KMS-11 (cell line): ENCODE data around the gene CFAP300.

Source experiments
- H2AFZ ChIP-seq: fragments of 200-600 bp; sonication (generic); 2 replicates; pipeline ENCODE4 v1.6.1; 2016; ENCODE audit warnings: antibody characterized with exemption, mixed run types, low read depth
- H3K27ac ChIP-seq: fragments of 200-600 bp; sonication (generic); 2 replicates; pipeline ENCODE4 v1.6.1; 2016; ENCODE audit warnings: mild to moderate bottlenecking, mixed run types
- H3K27me3 ChIP-seq: fragments of 200-600 bp; sonication (generic); 2 replicates; pipeline ENCODE4 v1.6.1; 2017; ENCODE audit warnings: mild to moderate bottlenecking, low read depth, mixed run types, moderate library complexity; ENCODE audit not compliant: insufficient read depth
- H3K36me3 ChIP-seq: fragments of 200-600 bp; sonication (generic); 2 replicates; pipeline ENCODE4 v1.6.1; 2017; ENCODE audit warnings: mild to moderate bottlenecking, mixed run types; ENCODE audit not compliant: insufficient read depth
- H3K4me1 ChIP-seq: fragments of 200-600 bp; sonication (generic); 2 replicates; pipeline ENCODE4 v1.6.1; 2016; ENCODE audit warnings: mild to moderate bottlenecking, low read depth, mixed run types; ENCODE audit not compliant: poor library complexity, severe bottlenecking
- H3K4me2 ChIP-seq: fragments of 200-600 bp; sonication (generic); 2 replicates; pipeline ENCODE4 v1.7.0; 2016; ENCODE audit warnings: mild to moderate bottlenecking, mixed run types
- H3K4me3 ChIP-seq: fragments of 200-600 bp; sonication (generic); IDR thresholded peaks from 2 replicates; pipeline ENCODE4 v1.6.1; 2017; ENCODE audit warnings: low read depth, low read length, mixed read lengths; ENCODE audit not compliant: insufficient read depth
- H3K79me2 ChIP-seq: fragments of 200-600 bp; sonication (generic); 2 replicates; pipeline ENCODE4 v1.6.1; 2016; ENCODE audit warnings: low read depth, mixed run types; ENCODE audit not compliant: insufficient read depth
- H3K9ac ChIP-seq: fragments of 200-600 bp; sonication (generic); 2 replicates; pipeline ENCODE4 v1.6.1; 2016; ENCODE audit warnings: mild to moderate bottlenecking, mixed run types
- H4K20me1 ChIP-seq: fragments of 200-600 bp; sonication (generic); 2 replicates; pipeline ENCODE4 v1.6.1; 2016; ENCODE audit warnings: mild to moderate bottlenecking, mixed run types; ENCODE audit not compliant: insufficient read depth
- TF ChIP-seq, protein P1 (sequence below): fragments of 200-600 bp; sonication (generic); conservative IDR thresholded peaks from 2 replicates; pipeline ENCODE4 v1.6.1; 2017; ENCODE audit warnings: low read depth, mild to moderate bottlenecking, antibody characterized with exemption, low read length, moderate library complexity, mixed read lengths

The CFAP300 gene

DNA sequence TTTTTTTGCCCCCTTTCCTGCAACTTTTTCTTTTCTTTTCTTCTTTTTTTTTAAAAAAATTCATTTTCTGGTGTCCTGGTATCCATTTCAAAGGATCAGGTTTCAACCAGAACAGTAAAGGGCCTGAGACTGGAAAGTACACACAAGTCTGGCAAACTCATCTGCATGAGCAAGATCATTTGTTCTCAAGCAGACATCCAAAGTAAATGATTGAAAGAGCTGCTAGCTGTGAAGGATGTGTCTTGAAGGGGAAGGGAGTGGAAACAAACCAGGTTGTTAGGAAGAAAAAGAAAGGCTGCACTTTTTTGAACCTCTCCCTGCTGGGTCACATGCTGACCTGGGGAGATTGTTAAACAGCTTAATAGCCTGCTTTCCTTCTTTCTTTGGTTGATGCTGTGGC, 68.3 kb downstream of the CFAP300 start:
- TF ChIP-seq, protein P1, sequence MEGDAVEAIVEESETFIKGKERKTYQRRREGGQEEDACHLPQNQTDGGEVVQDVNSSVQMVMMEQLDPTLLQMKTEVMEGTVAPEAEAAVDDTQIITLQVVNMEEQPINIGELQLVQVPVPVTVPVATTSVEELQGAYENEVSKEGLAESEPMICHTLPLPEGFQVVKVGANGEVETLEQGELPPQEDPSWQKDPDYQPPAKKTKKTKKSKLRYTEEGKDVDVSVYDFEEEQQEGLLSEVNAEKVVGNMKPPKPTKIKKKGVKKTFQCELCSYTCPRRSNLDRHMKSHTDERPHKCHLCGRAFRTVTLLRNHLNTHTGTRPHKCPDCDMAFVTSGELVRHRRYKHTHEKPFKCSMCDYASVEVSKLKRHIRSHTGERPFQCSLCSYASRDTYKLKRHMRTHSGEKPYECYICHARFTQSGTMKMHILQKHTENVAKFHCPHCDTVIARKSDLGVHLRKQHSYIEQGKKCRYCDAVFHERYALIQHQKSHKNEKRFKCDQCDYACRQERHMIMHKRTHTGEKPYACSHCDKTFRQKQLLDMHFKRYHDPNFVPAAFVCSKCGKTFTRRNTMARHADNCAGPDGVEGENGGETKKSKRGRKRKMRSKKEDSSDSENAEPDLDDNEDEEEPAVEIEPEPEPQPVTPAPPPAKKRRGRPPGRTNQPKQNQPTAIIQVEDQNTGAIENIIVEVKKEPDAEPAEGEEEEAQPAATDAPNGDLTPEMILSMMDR: no peak
- H3K27ac ChIP-seq: no peak overlapping the region
- no peak overlapping the region for H2AFZ ChIP-seq
- no peak overlapping the region for H3K9ac ChIP-seq
- no peaks in the 10 kb centered on the region for H4K20me1 ChIP-seq
- H3K79me2 ChIP-seq: no peaks in the 10 kb centered on the region
- H3K4me3 ChIP-seq: no peak overlapping the region
- H3K4me1 ChIP-seq: no peaks in the 10 kb centered on the region
- H3K27me3 ChIP-seq: no peaks in the 10 kb centered on the region
- no peaks in the 10 kb centered on the region for H3K36me3 ChIP-seq
- no peak overlapping the region for H3K4me2 ChIP-seq

DNA sequence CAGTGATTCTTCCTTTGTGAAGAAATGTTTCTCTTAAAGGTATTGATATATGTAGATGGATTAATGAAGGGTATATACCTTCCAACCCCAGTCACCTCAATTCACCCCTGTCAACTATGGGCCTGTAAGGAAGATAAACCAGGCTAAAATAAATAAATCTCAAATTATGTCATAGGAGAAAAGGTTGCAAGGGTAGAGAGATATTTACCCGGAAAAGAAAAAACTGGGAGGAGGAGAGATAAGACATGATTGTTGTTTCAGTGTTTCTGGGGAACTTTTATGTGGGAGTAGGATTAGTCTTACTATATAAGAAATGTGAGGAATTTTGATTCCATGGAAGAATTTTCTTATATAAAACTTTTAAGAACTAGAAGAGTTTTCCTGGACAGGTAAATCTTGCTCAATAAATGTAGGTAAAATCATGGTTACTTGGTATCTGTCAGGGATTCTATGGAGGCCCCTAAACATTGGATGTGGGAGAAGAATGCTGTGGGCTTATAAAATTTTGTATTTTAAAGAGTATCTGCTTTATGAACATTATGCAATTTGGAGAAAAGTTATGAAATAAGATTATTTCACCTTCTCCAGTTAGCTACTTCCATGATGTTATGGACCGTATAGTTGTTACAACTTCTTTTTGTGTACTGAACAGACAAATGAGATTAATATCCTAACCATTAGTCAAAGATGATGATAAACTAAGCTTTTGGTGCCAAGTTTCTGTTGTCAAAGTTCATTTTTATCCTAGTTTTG, 69.4 kb downstream of the CFAP300 start:
- Histone ChIP-seq H2AFZ (no peak overlapping the region), H4K20me1 (no peaks in the 10 kb centered on the region), H3K27me3 (no peaks in the 10 kb centered on the region), H3K4me3 (no peak overlapping the region), H3K4me1 (no peaks in the 10 kb centered on the region), H3K4me2 (no peak overlapping the region), H3K79me2 (no peaks in the 10 kb centered on the region), H3K27ac (no peak overlapping the region), H3K9ac (no peak overlapping the region), H3K36me3 (no peaks in the 10 kb centered on the region)
- TF ChIP-seq, protein P1: no peak

DNA sequence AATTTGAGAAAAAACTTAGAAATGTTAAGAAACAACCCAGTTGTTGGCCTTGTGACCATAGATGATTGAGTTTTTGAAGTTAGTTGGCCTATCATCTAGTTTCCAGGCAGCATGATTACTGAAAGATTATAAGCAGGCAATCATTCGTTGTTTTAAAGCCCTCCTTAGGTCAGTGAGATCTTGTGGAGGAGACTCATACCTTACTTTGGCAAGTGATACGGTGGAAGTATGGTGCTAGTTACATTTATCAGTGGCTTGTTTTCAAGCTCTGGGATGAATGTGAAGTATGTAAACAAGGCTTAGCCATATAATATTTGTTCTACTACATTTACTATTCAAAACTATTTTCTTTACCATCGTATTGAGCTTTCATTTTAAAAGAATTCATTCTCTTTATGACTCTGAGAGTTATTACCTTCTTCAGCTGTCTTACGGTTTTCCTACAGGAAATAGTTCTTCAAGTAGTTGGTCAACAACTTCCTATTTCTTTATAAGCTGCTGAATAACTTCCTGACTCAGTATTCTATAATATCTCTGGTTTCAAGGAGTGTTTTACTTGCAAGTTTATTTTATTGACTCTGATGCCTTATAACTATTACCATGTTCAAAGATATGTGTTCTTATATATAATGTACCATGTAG, 70.4 kb downstream of the CFAP300 start:
- Histone ChIP-seq H3K4me1 (no peaks in the 10 kb centered on the region), H3K4me2 (no peak overlapping the region), H3K79me2 (no peaks in the 10 kb centered on the region)

DNA sequence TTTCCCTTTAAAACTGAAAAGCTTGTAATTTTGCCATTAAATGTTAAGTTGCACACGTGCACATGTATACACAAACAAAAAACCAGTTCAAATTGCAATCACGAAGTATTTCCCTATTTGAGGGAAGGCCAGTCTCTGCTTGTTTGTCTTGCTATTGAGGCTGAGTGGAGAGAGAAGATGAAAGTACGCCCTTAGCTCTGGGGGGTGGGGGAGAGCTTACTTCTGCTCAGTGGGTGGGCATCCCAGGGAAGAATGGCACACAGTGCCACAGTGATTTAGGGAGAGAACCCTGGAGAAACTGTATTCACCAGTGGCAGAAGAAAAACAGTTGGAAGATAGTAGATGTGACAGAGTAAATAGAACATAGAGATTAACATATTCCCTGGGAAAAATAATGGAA, 71.7 kb downstream of the CFAP300 start:
- Histone ChIP-seq H3K36me3 (no peaks in the 10 kb centered on the region), H2AFZ (no peak overlapping the region), H3K4me1 (no peaks in the 10 kb centered on the region), H3K27me3 (no peaks in the 10 kb centered on the region), H3K79me2 (no peaks in the 10 kb centered on the region), H3K9ac (no peak overlapping the region), H4K20me1 (no peaks in the 10 kb centered on the region), H3K27ac (no peak overlapping the region), H3K4me2 (no peak overlapping the region), H3K4me3 (no peak overlapping the region)
- TF ChIP-seq, protein P1: no peak

More for the DNA sequence above, 70.4 kb downstream of the CFAP300 start:
- no peaks in the 10 kb centered on the region for H4K20me1 ChIP-seq
- no peaks in the 10 kb centered on the region for H3K36me3 ChIP-seq
- H3K27me3 ChIP-seq: no peaks in the 10 kb centered on the region
- TF ChIP-seq, protein P1: no peak
- no peak overlapping the region for H2AFZ ChIP-seq
- H3K27ac ChIP-seq: no peak overlapping the region
- H3K9ac ChIP-seq: no peak overlapping the region
- H3K4me3 ChIP-seq: no peak overlapping the region
